HL-60/S4 treated with retinoic acid at 250 ng/mL for 4 days and 3 days (cell line): ENCODE data around the gene TCHP.
"Not testable (repeated sequence)": the region's sequence is repeated elsewhere in the genome, so short reads cannot be mapped to it uniquely, and the experiment has no call there.

ENCODE experiments used
- in situ Hi-C: fragments of 300-500 bp; cut with MboI; formaldehyde crosslinking; loops from 2 replicates; pipeline ENCODE4 v1.7.0; 2022; ENCODE audit warnings: low sequenced_read_pairs

The TCHP gene

DNA sequence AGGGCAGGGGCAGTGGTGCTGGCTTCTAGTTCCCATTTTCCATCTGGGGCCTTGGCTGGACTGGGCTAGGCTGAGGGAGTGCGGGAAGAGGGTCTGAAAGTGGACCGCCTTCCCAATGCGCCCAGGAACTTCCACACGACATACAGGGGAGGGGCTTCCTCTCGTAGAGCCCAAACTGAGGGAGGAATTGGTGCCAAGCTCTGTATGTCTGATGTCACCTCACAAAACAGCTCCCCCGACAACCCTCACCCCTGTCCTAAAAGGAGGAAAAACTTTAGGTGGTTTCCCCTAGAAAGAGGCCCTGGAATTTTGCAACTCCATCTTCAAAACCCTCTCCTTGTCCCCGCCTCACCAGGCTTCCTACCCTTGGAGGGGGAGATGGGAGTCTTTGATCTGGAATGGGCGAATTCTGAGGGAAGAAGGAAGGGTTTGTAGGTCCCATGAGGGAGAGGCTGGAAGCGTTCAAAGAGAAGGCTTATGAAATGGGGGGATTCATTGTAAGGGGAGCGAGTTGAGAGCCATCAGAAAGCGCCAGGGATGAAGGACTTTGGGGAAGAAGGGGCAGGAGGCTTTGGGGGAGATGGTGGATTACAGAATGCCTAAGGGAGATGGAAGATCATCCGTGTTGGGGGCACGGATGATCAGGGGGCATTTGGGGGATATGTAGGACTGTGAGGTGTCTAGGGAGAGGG is 20.6 kb upstream of the TCHP start:
- in situ Hi-C loops = no loop called here

DNA sequence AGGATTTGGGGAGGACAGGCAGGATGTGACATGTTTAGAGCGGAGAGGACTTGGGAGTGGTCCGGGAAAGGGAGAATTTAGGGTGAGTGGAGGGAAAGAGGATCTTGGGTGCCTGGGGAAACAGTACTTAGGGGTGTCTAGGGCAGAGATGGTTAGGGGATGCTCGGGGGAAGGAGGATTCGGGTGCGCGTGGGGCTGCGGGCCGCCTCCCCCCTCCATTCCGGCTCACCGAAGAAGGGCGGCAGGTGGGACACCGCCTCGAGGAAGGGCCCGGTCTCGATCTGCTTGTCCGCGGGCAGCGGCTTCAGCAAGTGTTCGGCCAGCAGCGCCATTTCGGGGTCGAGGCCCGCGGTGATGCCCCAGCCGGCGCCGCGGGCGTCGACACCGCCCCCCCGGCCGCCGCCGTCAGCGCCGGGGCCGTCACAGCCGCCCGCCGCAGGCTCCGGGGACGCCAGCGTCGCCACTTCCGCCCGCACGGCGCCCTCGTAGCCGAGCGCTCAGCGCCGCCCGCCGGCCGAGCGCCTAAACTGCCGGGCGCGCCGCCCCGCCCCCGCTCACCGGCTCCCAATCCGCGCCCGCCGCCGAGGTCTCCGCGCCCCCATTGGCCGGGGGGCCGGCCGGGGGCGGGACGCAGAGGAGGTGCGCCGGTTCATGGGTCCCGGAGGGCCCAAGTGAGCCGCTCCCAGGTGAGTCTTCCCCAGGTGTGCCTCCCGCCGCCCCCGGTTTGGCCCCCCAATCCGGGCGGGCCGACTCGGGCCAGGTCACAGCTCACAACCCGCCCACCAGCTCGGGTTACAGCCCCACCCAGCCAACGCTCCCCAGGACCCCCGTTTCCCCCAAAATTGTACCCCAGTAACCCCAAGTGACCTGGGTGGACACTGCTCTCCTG is 19.8 kb upstream of the TCHP start, which contains the start of gene GLTP:
Gene GLTP, minus strand, starts transcription at position 499 of the 889 bp plus-strand sequence. Its CDS starts 167 bp downstream, at position 332.
- in situ Hi-C loops = no loop called here

DNA sequence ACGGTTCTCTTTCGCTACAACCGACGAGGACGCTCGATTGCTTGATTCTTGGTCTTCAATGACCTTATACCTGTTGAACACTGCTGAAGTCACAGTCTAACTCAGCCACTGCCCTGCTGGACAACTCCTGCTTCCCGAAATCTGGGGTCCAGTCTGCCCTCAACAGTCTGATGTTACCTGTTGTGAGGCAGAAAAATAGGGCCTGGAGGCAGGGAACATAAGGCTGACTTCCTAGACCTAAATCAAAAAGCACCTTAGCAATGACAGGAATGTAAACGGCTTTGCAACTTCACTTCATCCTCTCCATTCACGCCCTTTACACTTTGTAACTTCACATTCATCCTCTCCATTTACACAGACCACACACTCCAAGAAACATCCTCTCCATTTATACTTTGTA is 19.1 kb upstream of the TCHP start:
- in situ Hi-C loops = no loop called here

DNA sequence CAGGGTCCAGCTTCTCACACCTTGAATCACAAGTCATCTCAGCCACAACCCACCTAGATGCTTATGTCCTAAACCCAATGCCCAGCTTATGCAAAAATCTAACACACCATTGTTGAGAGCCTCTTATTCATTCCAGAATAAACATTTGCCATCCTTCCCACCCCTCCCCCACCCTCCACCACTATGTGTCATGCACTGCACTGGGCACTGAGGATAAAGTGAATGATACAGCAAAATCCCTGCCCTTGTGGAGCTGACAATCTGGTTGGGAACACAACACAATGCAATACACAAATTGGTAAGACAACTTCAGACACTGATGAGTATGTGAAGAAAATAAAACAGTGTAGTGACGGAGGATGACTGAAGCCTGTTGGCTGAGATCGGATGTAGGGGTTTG is 18.3 kb upstream of the TCHP start:
- in situ Hi-C loops = no loop called here

DNA sequence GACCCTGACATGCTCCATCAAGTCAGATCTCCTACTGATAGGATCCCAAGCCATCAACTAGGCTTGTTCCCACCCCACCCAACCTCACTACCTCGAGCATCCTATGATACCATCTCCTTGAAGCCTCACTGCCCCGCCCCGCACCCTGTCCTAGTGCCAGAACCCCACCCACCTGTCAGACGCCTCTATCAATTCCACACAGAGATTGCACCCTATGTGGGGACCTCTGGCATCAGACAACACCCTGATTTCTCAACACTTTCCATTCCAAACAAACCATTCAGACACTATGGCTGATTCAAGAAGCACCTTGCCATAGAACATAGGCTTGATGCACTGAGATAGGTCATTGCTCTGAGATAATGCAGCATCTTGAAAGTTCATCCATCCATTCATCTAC is 16.6 kb upstream of the TCHP start:
- in situ Hi-C loops = no loop called here

DNA sequence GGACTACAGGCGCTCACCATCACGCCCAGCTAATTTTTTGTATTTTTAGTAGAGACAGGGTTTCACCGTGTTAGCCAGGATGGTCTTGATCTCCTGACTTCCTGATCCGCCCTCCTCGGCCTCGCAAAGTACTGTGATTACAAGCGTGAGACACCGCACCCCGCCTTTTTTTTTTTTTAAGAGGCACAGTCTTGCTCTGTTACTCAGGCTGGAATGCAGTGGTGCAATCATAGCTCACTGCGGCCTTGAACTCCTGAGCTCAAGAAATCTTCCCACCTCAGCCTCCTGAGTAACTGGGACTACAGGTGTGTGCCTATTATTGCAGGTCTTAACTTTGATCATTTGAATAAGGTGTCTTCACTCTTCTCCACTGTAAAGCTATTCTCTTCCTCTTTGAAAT is 14.5 kb upstream of the TCHP start:
- in situ Hi-C loops = no loop called here

DNA sequence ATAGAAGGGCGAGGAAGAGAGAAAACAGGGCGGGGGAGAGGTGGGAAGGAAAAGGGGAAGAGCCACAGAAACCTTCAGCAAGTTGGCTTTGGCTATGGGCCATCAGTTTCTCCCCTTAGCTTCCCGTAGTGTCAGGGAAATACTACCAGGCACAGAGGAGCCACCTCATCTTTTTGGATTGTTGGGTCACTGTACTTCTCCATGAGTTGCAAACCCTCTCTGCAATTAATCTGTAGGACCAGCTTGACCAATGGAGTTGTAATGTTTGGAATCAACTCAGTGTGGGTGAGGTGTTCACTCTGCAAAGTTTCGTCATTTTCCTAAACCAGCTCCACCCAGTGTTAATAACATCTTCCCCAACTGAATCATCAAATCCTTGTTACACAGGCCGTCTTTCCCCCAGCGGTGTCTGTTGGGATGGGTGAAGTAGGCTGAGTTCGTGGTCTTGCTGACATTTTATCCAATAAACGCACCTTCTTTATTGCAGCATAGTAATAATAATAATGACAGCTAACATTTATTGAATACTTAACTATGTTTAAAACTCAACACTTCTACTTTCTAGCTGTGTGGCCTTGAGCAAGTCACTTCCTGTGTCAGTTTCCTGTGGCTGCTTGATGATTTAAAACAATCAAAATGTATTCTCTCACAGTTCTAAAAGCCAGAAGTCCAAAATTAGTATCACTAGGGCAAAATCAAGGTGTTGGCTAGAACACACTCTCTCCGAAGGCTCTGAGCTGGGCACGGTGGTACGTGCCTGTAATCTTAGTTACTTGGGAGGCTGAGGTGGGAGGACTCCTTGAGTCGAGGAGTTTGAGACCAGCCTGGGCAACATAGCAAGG is 11.7 kb upstream of the TCHP start:
- in situ Hi-C loops = no loop called here

DNA sequence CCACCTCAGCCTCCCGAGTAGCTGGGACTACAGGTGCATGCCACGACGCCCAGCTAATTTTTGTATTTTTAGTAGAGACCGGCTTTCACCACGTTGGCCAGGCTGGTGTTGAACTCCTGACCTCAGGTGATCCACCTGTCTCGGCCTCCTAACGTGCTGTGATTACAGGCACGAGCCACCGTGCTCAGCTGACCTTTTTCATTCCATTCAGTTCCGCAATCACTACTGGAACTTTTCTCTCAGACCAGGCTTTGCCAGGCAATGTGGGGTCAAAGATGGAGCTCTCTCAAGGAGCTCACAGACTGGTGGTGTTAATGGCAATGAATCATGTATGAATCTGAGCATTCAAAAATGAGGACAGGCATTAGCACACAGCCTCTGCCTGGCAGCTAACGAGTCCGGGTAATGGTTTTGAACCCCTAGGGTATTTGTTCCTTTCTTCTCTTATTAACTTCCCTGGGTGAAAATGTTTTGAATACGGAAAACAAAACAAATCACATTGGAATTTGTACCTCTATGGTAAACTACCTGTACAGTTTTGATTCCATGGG is 9.4 kb upstream of the TCHP start:
- in situ Hi-C loops = no loop called here

DNA sequence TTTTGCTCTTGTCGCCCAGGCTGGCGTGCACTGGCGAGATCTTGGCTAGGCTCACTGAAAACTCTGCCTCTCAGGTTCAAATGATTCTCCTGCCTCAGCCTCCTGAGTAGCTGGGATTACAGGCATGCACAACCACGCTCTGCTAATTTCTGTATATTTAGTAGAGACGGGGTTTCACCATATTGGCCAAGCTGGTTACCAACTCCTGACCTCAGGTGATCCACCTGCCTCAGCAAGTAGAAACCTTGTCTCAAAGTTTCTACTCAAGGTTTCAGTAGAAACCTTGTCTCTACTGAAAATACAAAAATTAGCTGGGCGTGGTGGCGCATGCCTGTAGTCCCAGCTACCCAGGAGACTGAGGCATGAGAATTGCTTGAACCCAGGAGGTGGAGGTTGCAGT is 8.3 kb upstream of the TCHP start:
- in situ Hi-C loops = not testable (repeated sequence)

DNA sequence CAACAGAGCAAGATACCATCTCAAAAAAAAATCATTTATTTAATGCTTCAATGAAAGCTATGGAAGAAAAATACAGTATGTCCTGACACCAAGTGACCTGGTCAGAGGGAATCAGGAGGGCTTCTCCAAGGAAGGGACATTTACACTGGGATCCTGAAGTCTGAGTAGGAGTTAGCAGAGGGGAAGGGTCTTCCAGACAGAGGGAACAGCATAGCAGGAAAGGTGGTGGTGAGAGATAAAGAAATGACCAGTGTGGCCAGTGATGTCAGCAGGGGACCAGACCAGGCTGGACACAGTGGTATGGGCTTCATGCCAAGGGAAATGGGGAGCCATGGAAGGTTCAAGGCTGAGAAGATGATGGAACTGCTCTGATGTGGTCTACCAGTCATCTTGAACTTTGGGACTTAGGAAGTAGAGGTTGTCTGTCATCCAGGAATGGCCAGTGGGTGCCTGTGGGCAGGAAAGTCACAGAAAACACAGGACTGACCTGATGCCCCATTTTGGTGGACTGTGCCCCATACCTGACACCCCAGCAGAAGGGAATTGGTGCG is 7.8 kb upstream of the TCHP start:
- in situ Hi-C loops = no loop called here

DNA sequence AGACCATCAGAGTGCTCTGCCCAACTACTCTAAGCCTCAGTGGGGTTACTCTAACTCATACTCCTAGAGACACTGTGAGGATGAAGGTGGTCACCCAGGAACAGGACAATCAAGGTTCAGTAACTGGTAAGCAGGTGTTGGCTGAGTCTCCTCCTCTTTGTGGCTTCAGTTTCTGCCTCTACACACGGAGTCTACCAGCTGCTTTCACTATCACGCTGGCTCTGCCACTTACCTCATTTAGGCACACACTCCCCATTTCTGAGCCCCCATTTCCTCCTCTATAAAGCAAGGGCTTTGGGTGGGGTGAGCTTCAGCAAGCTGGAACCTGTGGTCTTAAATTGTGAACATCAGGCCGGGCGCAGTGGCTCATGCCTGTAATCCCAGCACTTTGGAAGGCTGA is 7.3 kb upstream of the TCHP start:
- in situ Hi-C loops = no loop called here

DNA sequence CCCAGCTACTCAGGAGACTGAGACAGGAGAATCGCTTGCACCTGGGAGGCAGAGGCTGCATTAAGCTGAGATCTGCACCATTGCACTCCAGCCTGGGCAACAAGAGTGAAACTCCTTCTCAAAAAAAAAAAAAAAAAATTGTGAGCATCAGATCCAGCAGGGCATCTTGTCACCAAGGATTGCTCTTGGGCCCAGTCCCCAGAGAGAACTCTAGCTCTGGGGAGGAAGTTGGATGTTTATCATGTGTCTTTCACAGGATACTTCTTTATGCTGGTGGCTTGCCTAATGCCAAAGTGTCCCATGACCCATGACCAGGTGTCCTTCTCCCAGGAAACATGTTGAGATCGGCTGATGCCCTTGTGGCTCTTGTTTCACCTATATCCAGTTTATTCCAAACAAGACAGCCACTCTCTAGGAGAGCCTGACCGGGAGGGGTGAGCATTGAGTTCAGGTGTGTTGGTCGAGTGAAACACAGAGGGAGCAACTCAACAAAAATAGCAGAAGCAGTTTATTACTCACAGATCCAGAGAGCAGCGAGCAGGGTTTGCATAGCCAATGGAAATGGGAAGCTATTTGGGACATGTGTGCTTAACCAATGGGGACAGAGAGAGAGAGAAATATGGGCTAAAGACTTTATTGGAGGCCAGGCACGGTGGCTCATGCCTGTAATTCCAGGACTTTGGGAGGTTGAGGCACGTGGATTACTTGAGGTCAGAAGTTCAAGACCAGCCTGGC is 6.6 kb upstream of the TCHP start:
- in situ Hi-C loops = no loop called here

DNA sequence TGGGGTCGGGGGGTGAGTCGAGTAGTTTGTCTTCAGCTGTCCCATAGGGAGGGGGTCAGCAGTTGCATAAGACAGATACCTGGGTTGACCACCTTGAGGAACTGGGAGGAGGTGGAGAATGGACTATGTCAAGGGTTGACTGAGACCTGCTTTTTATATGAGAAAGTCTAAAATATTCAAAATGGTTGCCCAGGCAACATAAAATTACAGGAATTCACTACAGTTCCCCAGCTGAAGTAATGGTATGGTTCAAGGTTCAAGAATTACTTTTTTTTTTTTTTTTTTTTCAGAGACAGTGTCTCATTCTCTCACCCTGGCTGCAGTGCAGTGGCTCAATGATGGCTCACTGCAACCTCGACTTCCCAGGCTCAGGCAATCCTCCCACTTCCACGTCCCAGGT is 5.1 kb upstream of the TCHP start:
- in situ Hi-C loops = no loop called here

DNA sequence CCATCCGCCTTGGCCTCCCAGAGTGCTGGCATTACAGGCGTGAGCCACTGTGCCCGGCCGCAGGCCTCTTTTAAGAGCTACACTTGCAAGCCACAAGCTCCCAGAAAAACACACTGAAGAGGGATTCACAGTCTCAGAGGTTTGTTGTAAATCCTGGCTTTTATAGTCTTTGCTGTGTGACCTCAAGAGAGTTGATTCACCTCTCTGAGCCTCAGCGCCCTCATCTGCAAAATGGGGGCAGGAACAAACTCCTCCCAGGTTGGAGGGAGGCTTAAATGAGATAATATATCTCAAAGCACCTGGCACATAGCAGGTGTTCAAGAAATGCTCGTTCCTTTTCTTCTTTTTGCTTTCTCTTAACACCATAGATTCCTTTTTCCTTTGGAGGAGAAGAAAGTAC is 3.9 kb upstream of the TCHP start:
- in situ Hi-C loops = no loop called here

DNA sequence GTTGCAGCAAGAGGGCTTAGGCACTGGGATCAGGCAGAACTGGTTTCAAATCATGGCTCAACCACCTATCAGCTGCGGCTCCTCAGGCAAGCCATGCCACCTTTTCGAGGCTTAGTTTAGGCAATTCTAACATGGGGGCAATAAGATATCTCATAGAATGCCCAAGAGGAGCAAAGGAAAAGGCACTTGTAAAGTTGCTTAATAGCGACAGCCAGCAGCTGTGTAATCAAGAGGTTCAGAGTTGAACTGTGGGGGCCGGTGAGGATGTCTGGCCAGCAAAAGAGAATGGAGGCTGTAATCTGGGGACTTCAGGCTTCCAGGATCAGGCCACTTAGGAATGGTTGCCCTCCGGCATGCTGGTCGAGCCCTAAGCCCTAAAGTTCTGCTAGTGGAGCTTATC is 3.0 kb upstream of the TCHP start:
- in situ Hi-C loops = no loop called here

DNA sequence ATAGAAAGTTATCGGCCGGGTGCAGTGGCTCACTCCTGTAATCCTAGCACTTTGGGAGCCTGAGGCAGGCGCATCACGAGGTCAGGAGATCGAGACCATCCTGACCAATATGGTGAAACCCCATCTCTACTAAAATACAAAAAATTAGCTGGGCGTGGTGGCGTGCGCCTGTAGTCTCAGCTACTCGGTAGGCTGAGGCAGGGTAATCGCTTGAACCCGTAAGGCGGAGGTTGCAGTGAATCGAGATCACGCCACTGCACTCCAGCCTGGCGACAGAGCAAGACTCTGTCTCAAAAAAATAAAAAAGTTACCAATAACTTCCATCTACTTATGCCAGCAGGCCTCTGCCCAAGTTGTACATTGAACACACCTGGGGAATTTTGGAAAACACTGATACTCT is 729 bp upstream of the TCHP start:
- in situ Hi-C loops = not testable (repeated sequence)

DNA sequence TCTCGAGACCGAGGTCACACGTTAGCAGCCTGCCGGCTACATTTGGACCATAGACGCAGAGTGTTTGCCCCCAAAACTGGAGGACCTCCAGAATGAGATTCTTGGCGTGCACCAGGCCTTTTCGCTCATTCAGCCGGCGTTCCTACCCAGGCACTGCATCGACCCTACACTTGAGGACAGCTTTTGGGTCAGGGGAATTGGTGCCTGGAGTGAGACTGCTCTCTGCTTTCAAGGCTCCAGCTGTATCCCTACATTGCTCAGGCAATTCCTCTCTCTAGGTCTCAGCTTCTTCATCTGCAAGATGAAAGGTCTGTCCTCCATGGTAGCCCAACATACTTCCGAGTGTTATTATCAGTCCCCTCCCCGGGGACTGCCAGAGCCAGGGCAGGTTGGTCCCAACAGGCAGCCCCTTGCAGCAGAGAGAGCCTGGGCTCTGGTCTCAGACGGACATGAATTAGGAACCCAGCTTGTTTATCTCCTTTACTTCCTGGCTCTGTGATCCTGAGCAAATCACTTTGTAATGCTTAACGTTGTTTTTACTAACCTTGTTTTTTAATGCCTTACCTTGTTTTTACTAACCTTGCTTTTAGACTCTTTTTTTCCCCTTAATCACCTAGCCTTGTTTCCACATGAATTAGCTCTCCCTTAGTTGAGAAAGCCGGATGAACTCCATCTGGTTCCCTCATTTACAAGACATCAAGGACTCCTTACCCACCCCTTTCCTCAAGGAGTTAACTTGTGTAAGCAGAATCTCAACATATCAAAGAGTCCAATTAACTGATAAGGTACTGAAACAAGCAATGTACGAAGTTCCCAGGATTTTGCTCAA is 892 bp downstream of the TCHP start:
- in situ Hi-C loops = no loop called here

DNA sequence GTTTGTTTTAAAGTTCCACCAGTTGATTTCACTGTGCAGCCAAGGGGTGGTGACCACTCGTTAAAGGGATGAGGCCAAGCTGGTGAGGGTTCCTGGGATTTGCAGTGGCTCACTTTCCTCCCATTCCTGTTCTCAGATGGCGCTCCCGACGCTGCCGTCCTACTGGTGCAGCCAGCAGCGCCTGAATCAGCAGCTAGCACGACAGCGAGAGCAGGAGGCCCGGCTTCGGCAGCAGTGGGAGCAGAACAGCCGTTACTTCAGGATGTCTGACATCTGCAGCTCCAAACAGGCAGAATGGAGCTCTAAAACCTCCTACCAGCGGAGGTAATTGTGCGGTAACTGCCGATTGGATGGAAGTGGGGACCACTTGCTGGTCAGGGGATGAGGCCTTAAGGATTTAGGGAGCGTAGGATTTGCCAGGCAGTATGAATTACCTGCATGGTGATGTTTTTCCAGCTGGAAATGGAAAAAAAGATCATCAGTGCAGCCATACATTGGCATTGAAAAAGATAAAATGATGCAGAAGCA is 2.9 kb downstream of the TCHP start:
- in situ Hi-C loops = no loop called here

DNA sequence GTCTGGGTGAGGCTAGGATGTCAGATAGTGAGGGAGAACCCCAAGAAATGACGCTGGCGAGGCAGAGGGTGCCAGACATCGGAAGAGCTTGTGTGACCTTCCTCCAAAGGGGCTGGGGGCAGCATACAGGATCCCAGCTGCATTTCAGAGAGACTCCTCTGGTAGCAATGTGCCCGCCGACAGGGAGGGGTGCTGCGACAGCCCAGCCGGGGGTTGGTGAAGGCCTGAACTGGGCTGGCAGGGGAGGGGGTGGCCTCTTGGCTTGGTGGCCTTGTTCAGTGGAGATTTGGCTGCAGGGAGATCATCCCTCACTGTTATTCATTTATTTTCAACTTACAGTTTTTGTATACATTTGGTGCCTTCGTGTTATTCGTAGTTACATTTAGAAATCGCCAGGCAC is 5.2 kb downstream of the TCHP start:
- in situ Hi-C loops = no loop called here
